CD4-positive, alpha-beta T cell treated with Interleukin-17A for 1 hour (primary cell): Measurements from ENCODE around the gene EPB41L4B.
"Not testable (repeated sequence)": the region's sequence is repeated elsewhere in the genome, so short reads cannot be mapped to it uniquely, and the experiment has no call there.

Experiments
- DNase-seq: peaks from one replicate; pipeline ENCODE4 v3.0.0-alpha.2; 2020

Gene EPB41L4B

DNA sequence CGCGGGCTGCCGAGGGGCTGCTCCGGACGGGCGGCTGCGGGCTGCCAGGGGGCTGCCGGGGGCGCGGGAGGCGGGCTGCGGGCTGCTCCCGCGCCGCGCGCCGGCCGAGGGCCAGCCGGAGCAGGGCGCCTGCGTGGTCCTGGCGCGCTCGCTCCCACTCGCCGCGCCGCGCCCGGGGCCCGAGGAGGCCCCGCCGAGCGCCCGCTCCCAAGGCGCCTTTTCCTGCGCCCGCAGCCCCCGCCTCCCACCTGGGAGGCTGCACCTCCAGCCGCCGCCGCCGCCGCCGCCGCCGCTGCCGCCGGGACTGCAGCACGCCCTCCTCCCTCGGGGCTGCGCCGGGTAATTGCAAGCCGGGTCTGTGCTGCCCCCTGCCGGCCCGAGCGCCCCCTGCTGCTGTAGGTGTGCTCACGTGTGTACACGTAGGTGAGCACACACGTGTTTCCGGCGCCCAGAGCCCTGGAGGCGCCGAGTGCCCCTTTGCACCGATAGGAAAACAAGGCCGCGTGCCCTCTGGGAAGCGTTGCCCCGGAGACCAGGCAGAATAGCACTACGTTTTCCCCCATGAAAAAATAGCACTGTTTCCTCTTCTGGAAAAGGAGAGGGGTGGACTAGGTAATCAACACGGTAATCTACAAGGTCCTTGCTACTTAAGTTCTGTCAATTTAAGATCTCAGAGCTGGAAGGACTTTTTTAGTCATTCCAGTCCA is at the start of gene EPB41L4B:
EPB41L4B (minus strand) TSS at position 318 of the 707 bp plus-strand sequence. CDS start 613 bp downstream, outside the sequence.
- peak; percentile 84 for DNase-seq

DNA sequence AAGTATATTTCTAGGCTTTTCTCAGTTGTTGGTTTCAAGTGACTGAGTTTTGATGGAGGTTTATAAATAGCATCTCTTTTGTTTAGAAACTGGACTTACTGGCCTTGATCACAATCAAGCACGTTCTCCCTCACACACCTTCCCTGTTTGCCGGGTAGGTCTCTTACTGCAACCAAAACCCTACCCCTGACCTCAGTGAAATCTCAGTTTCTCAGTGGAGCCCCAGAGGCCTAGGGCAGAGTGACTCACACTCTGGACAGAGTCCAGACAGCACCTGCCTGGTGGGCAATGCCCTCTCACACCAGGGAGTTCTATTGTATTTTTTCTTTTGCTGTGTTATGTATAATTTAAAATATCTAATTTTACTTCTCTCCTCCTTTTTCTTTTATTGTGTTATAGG is 48.4 kb upstream of the EPB41L4B start:
- DNase-seq, result no peak

DNA sequence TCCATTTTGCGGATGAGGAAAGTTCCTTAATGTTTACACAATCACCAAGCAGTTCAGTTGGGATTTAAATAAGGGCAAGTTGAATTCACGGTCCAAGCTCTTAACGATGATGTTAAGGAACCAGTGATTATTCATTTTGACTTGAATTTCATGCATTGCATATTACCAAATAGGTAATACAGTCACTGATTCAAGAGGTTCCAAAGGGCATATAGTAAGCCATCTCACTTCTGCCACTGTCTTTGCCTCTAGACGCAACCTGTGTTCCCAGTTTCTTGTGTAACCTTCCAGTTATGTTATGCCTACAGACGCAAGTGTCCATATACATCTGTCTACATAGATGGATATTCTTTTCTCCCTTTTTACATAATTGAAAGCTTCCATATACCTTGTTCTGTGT is 39.9 kb upstream of the EPB41L4B start:
- DNase-seq, result no peak

DNA sequence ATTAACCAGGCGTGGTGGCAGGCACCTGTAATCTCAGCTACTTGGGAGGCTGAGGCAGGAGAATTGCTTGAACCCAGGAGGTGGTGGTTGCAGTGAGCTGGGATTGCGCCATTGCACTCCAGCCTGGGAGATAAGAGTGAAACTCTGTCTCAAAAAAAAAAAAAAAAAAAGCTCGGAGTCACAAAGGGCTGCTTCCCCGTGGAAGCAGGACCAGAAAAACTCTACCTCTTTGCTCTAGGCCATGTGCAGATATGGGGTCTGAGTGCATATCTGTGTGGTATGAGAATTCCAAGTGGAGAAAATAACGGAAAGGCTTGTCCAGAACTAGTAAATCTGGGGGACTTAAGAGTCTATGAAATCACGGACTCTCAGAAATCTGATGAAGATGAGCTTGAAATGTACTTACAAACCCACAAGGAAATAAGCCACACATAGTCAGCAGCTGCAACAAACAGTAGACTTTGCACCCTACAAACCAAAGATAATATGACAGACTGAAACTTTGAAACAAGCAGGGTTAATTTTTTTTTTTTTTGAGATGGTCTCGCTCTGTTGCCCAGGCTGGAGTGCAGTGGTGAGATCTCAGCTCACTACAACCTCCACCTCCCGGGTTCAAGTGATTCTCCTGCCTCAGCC is 38.2 kb upstream of the EPB41L4B start:
- not testable (repeated sequence) for DNase-seq

DNA sequence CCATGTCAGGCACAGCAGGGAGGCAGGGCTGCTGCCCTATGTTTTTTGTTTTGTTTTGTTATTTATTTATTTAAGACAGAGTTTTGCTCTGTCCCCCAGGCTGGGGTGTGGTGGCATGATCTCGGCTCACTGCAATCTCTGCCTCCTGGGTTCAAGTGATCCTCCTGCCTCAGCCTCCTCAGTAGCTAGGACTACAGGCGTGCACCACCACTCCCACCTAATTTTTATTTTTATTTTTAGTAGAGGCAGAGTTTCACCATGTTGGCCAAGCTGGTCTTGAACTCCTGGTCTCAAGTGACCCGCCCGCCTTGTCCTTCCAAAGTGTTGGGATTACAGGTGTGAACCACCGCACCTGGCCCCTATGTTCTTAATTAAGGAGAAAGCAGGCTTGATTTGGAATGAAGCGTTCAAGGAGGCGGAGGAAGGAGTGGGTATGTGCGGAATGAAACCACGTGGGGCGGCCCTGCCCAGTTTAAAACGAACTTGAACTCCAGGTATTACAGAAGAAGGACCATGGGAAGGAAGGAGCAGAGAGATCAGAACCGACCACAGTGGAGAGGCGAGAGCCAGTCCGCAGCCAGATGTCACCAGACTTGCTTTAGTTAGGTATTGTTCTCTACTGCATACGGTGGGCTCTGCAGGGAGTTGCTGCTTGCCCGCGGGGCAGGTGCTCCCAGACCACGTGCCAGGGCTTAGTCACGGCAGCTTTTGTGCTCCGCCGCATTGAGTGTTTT is 34.9 kb upstream of the EPB41L4B start:
- no peak for DNase-seq

DNA sequence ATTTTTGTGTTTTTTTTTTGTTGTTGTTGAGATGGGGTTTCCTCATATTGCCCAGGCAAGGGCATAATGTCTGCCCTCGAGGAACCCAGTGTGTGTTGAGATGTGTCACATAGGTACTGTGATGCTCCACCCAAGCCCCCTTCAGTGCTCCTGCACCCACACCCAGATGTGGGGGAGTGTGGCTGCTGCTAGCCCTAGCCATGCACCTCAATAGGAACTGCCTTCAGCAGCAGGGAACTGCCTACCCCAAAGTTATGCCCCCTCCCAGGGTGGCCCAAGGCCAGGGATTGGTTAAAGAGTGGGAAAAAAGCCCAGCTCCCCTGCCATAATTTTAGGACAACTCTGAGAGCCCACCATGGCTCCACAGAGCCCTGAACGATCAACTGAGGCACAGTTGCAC is 33.3 kb upstream of the EPB41L4B start:
- DNase-seq, result no peak

DNA sequence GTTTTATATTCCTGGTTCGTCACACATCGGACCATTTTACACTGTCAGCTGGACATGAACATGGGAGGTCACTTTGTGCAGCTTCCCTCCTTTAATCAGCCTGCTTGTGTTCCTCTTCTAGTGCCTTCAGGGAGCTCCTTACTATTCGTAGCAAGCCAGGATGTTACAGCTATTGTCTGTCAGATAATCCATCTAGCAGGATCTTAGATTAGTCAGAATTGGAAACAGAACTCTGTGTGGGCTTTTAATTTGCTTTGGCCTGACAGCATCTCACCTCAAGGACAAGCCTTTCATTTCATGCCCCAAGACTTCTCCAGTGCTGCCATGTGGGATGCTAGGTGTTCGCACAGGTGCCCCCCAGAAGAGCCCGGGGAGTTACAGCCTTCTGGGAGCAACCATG is 30.2 kb upstream of the EPB41L4B start:
- DNase-seq, result no peak

DNA sequence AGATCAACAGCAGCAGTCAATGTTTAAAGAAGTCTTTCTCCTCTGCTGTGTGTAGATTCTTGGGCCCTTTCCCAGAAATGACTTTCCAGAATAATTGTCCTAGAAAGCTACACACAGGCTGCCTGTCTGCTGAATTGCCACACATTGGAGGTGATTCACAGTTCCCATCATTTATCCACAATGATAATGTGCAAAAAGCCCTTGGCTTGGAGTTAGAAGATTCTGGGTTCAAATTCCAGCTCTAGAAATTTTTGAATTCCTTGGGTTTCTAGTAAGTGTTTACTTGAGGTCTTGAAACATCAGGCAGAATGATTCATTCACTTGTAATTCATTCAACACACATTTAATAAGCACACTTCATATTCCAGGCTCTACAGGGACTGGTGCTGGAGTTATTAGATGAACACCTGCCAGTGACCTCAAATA is 28.6 kb upstream of the EPB41L4B start:
- DNase-seq, result no peak

DNA sequence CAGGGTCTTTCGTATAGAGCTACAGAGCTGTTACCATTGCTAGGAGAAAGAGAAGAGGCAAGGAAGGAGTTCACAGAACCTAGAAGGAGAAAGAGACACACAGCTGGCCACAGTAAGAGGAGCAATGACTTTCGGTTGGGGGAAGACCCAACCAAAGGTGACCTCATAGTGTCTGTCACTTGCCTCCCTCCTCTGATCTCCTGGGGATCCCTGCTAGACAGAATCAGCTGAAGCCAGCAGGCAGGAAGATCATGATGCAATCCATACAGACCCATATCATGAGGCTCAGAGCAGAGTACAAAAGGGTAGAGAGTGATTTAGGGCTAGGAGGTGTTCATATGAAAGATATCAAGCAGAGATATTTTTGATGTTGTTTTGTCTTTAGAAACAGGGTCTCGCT is 26.0 kb upstream of the EPB41L4B start:
- DNase-seq, result no peak

DNA sequence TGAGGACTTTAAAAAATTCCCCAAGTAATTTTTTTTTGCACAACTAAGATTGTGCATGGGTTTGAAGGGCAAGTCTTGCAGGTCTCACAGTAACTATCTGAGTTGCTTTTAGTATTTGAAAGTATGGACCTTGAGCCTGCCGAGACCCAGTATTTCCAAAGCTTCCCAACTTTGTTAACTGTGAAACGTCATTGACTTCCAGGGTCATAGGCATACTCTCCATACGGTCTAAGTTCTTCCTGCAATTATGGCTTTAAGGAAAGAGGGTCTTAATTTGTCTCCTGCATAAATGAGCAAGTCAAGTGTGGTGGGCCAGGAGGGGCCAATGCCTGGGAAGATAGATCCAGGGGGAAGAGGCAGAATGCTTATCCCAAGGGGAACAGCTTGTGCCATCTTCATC is 24.0 kb upstream of the EPB41L4B start:
- no peak for DNase-seq

DNA sequence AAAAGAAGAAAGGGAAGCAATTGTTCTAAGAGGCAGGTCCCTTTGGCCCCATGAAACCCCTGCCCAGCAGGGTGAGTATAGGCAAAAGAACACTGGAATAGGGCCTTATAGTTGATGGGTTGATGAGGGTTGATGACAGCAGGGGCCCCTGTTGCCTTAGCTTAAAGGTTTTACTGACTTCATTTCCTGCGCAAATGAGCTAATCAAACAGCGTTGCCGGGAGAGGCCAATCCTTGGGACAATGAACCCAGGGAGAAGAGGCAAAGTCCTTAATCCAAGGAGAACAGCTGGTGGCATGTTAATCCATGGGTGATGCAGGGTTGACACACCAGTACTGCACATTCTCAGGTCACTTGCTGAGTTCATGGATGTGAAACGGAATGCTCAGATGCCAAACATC is 22.0 kb upstream of the EPB41L4B start:
- no peak for DNase-seq

DNA sequence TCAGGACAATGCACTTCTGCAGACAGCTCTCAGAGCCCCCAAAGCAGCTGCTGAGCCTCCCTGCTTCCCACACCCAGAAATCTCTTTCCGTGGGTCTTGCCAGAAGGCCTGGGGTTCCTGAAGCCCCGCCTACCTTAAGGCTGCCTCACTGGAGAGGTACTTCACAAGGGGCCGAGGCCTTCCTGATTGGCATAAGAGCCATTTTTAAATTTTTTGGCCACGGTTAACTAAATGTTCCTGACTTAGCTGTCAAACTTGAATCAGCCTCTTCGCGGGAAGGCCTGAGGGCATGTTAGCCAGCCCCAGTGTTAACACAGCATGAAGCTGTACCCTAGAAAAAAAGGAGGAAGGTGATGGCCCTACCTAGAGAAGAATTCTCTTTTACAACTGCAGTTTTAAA is 20.7 kb upstream of the EPB41L4B start:
- no peak for DNase-seq

DNA sequence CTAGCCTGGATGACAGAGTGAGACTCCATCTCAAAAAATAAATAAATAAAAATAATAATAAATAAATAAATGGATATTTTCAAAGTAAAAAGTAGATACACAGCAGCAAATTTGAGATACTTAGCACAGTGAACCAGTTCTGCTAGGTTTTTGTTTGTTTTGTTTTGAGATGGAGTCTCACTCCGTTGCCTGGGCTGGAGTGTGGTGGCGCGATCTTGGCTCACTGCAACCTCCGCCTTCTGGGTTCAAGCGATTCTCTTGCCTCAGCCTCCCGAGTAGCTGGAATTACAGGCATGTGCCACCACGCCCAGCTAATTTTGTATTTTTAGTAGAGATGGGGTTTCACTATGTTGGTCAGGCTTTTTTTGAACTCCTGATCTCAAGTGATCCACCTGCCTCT is 20.1 kb upstream of the EPB41L4B start:
- not testable (repeated sequence) for DNase-seq

DNA sequence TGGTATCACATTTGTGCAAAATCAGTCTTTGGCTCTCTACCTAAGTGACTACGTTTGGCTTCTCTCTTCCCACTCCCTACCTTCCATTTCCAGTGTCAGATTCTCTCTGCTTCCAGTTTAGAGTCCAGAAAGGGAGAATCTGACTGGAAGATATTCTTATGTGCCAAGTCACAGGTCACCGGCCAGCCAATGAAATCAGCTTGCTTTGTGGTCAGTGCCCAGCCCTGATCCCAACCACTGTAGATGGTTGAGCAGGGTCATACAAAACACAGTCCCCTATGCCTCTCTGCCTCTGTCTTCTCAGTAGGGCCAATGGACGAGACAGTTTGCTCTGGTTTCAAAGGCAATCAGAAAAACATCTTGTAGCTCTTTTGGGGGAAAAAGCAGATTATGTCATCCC is 15.6 kb upstream of the EPB41L4B start:
- DNase-seq, result no peak

DNA sequence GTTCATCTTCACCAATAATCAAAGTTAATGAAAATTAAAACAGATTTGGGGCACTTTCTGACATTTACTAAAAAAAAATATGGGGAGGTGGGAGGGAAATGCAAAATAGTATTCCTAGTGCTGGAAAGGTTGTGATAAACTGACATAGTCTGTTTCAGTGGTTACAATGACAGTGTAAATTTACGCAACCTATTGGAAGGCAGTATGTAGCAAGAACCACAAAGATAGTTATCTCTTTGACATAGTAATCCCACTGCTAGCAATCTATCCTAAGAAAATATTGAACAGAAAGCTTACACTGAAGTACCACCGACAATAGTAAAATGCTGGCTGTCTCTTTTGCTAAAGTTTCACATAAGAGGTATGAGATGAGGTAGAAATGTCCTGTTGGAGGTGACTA is 15.1 kb upstream of the EPB41L4B start:
- no peak for DNase-seq

DNA sequence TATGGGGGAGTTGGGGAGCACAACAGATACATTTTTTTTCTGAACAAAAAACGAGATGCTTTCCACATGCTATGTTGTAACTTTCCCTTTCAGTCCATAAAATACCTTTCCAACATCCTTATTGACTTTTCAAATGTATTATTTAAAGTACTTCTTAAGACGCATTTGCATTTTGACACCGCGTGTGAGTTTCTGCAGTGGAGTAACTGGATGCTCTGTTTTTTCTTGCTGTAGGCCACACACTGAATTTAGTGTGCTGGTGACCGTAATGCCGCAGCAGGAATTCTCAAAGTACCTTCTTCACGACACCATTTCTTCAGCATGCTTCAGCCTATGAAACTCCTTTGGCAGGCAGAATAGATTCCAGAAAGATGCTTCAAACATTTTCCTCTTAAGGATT is 14.3 kb upstream of the EPB41L4B start:
- no peak for DNase-seq

DNA sequence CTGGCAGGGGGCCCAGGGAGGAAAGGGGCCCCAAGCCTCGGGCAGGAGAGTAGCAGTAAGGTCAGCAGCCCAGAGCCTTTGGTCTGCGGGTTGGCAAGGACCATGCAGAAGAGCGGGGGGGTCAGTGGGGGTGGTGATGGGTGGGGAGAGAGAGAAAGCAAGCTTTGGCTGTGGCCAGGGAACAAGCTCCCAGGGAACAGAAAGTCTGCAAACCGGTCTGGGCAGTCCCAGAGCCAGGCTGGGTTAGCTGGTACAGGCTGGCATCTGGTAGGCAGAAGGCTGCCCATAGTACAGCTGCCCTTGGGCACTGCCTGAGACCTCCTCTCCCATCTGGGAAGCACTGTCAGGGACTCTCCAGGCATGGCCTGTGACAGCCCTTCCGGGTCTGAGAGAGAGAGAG is 10.5 kb upstream of the EPB41L4B start:
- no peak for DNase-seq

DNA sequence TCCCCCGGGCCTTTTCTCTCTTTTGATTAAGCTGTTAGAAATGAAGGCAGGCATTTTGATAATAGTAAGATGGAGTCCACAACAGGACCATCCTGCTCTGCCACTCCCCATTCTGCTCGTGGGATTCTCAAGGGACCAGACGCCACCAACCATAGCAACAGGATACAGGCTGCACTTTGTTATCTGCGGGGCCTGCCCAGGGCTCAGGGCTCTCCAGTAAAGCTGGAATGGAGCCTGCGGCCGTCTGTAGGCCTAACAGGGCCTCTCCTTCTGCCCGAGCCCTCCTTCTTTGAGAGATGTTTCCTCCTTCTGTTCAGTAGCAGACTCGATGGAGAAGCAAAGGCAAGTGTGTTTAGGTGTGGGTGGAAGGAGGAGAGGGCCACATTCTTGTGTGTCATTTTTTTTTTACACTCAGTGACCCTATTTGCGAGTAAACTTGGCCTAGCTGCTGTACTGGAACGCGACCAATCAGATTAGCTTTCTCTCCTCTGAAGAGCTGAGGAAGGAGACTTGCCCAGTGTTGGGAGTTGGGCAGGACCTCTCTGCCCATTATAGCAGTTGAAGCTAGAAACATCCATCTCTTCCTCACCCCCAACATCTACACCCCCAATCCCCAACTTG is 8.9 kb upstream of the EPB41L4B start:
- no peak for DNase-seq

DNA sequence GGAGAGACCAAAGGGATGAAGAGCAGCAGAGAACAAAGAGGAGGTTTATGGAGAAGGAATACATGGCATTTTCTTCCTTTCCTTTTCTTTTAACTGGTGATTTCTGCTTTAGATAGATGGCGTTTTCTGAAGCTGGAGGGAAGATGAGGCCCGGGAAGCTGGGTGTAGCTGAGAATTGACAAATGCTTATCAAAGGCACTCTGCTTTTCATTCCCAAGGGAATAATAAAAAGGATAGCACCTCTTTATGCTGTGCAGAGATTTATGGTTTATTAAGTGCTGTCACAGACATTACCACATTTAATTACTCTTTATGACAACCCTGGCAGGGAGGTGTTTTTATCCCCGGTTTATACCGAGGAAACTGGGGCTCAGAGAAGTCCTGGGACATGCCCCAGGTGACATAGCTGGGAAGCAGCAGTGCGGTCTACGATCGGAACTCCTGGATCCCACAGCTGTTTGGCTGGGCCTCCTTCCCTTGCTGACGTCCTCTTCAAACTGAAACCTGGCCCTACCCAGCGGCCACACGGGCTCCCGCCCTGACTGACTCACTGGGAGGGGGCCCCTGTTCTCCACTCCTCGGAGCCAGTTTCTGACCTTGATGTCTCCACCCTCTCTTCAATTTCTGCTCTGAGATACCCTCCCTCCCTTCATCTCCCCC is 8.2 kb upstream of the EPB41L4B start:
- DNase-seq, result no peak

DNA sequence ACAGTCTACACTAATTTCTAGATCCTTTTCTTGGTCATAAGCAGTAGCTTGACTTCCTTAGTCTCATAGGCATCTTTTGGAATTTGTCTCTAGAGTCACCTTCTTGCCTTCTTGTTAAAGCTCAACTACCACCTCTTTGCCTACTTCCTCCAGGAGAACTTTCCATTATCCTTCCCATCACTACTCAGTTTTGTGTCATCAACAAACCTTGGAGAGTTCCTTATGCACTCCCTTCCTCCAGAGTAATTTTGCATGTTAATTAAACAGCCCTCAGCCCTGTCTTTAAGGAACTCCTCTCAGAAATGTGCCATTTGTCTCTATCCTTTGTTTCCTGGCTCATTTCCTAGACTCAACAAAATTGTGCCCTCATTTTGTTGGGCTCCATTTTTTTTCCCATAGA is 4.2 kb upstream of the EPB41L4B start:
- no peak for DNase-seq

DNA sequence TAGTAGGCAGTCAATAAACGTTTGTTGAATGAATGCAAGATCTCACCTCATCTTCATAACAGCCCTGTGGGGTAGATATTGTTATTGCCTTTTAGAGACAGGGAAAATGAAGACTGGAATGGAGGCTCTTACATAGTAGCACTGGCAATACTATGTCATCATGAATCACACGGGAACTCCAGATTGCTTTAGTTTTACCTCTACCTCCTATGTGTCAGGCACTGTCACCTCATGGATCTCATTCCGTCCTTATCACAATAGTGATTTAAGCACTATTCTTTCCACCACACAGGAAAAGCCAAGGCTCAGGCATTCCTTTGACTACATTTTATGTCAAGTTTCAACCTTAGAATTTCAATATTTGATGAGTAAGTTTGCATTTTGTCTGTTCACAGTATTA is 2.9 kb upstream of the EPB41L4B start:
- DNase-seq, result no peak

DNA sequence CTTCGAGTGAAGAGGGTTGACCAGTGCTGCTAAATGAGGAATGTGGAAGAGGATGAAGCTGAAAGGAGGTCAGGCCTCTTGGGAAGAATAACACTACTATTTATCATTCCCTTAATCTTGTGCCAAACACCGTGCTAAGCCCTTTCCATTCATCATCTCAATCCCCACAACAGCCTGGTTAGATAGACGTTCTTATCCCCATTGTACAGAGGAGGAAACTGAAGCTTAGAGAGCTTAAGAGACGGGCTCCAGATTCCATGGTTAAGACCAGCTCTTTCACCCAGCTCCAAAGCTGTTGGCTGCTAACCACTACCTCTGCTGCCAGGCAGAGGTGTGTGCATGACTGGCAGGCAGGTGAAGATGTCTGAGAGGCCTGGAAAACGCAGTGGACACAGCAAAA is 868 bp upstream of the EPB41L4B start:
- DNase-seq, result no peak

DNA sequence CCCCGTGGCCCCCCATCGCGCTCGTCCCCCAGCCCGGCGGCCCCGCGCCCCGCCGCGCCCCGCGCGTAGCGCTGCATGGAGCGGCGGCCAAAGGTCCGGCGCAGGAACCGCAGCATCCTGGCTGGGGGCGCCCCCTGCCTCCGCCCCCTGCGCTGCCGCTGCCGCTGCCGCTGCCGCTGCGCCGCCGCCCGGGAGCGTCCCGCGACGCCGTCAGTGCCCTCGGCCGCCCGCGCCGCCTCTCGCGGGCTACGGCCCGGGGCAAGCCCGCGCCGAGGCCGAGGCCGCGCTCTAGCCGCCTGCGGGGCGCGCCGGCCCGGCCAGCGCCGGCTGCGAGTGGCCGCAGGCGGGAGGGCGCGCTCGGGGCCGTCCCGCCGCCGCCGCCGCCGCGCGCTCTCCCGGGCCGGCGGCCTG is 523 bp downstream of the EPB41L4B start:
- no peak for DNase-seq
